T-helper 2 cell treated with Interferon-gamma antibody and Interleukin-4, amounts not matched to agents 5 μg/mL and 100 μg/mL, for 36 hours (primary cell): ENCODE measurements around the gene DPH2.

ENCODE experiments used
- DNase-seq: peaks from one replicate; pipeline ENCODE4 v3.0.0; 2021; ENCODE audit warnings: low spot score
- H3K27ac Mint-ChIP-seq: one replicate; pipeline ENCODE4 v1.8.0; 2021; ENCODE audit warnings: mild to moderate bottlenecking, mixed read lengths
- H3K27me3 Mint-ChIP-seq: one replicate; pipeline ENCODE4 v1.8.0; 2021; ENCODE audit warnings: low read depth, mixed read lengths
- H3K36me3 Mint-ChIP-seq: one replicate; pipeline ENCODE4 v1.8.0; 2021; ENCODE audit warnings: low read depth, mixed read lengths
- H3K4me1 Mint-ChIP-seq: one replicate; pipeline ENCODE4 v1.8.0; 2021; ENCODE audit warnings: low read depth, mixed read lengths
- H3K4me3 Mint-ChIP-seq: one replicate; pipeline ENCODE4 v1.8.0; 2022; ENCODE audit warnings: mild to moderate bottlenecking, moderate library complexity, mixed read lengths
- H3K9me3 Mint-ChIP-seq: one replicate; pipeline ENCODE4 v1.8.0; 2021; ENCODE audit warnings: mixed read lengths

DPH2 gene

GRCh38 chr1:43969746-43970466, at the start of gene DPH2:
Gene DPH2, plus strand, starts transcription at chr1:43970010. Its CDS starts 166 bp downstream, at chr1:43970176.
- Mint-ChIP-seq H3K4me1 (peaks cover 24% of the 10 kb centered on the region), H3K36me3 (peaks cover 20% of the 10 kb centered on the region), H3K27ac (peak within 1 kb of the TSS; percentile 86), H3K27me3 (no peaks in the 10 kb centered on the region), H3K9me3 (no peaks in the 10 kb centered on the region), H3K4me3 (peak within 1 kb of the TSS; percentile 98)
- DNase-seq: peak; percentile 89

- H3K9me3 Mint-ChIP-seq: no peaks in the 10 kb centered on the region
- no peak overlapping the region for H3K27ac Mint-ChIP-seq
- no peak for DNase-seq
- H3K4me3 Mint-ChIP-seq: no peak overlapping the region
- peaks cover 5% of the 10 kb centered on the region for H3K4me1 Mint-ChIP-seq
- no peaks in the 10 kb centered on the region for H3K36me3 Mint-ChIP-seq
- no peaks in the 10 kb centered on the region for H3K27me3 Mint-ChIP-seq
These were observed 48.8 kb upstream of the DPH2 start for GRCh38 chr1:43921022-43921421.

- no peak overlapping the region for H3K4me3 Mint-ChIP-seq
- H3K9me3 Mint-ChIP-seq: no peaks in the 10 kb centered on the region
- no peak overlapping the region for H3K27ac Mint-ChIP-seq
- H3K4me1 Mint-ChIP-seq: peaks cover 2% of the 10 kb centered on the region
- no peaks in the 10 kb centered on the region for H3K27me3 Mint-ChIP-seq
- DNase-seq: no peak
- H3K36me3 Mint-ChIP-seq: no peaks in the 10 kb centered on the region
These were observed 45.3 kb upstream of the DPH2 start for GRCh38 chr1:43924516-43924915.

- no peak overlapping the region for H3K4me3 Mint-ChIP-seq
- H3K9me3 Mint-ChIP-seq: no peaks in the 10 kb centered on the region
- H3K4me1 Mint-ChIP-seq: no peaks in the 10 kb centered on the region
- no peak overlapping the region for H3K27ac Mint-ChIP-seq
- H3K27me3 Mint-ChIP-seq: no peaks in the 10 kb centered on the region
- DNase-seq: no peak
- no peaks in the 10 kb centered on the region for H3K36me3 Mint-ChIP-seq
These were observed 44.0 kb upstream of the DPH2 start for GRCh38 chr1:43925846-43926245.

GRCh38 chr1:43930168-43930948, 39.5 kb upstream of the DPH2 start:
- H3K9me3 Mint-ChIP-seq: no peaks in the 10 kb centered on the region
- no peaks in the 10 kb centered on the region for H3K36me3 Mint-ChIP-seq
- H3K27ac Mint-ChIP-seq: no peak overlapping the region
- peaks cover 7% of the 10 kb centered on the region for H3K27me3 Mint-ChIP-seq
- peaks cover 6% of the 10 kb centered on the region for H3K4me1 Mint-ChIP-seq
- no peak overlapping the region for H3K4me3 Mint-ChIP-seq
- DNase-seq: no peak

- Mint-ChIP-seq H3K27ac (no peak overlapping the region), H3K27me3 (peaks cover 10% of the 10 kb centered on the region), H3K9me3 (no peaks in the 10 kb centered on the region), H3K36me3 (no peaks in the 10 kb centered on the region), H3K4me3 (no peak overlapping the region), H3K4me1 (peaks cover 6% of the 10 kb centered on the region)
- no peak for DNase-seq
These were observed 38.9 kb upstream of the DPH2 start for GRCh38 chr1:43930949-43931275.

- peaks cover 12% of the 10 kb centered on the region for H3K27me3 Mint-ChIP-seq
- no peak for DNase-seq
- H3K4me1 Mint-ChIP-seq: peaks cover 6% of the 10 kb centered on the region
- H3K36me3 Mint-ChIP-seq: no peaks in the 10 kb centered on the region
- H3K4me3 Mint-ChIP-seq: no peak overlapping the region
- no peak overlapping the region for H3K27ac Mint-ChIP-seq
- no peaks in the 10 kb centered on the region for H3K9me3 Mint-ChIP-seq
These were observed 37.8 kb upstream of the DPH2 start for GRCh38 chr1:43931711-43932660.

GRCh38 chr1:43932786-43933385, 36.9 kb upstream of the DPH2 start:
- H3K27ac Mint-ChIP-seq: no peak overlapping the region
- H3K4me3 Mint-ChIP-seq: no peak overlapping the region
- no peaks in the 10 kb centered on the region for H3K36me3 Mint-ChIP-seq
- H3K4me1 Mint-ChIP-seq: peaks cover 6% of the 10 kb centered on the region
- no peak for DNase-seq
- H3K27me3 Mint-ChIP-seq: peaks cover 12% of the 10 kb centered on the region
- H3K9me3 Mint-ChIP-seq: no peaks in the 10 kb centered on the region

GRCh38 chr1:43933386-43934100, 36.3 kb upstream of the DPH2 start, which contains the start of gene ARTN:
Gene ARTN, plus strand, starts transcription at chr1:43933801. Its CDS starts 1,856 bp downstream, at chr1:43935657.
- no peaks in the 10 kb centered on the region for H3K36me3 Mint-ChIP-seq
- peaks cover 6% of the 10 kb centered on the region for H3K4me1 Mint-ChIP-seq
- peaks cover 12% of the 10 kb centered on the region for H3K27me3 Mint-ChIP-seq
- DNase-seq: no peak
- H3K4me3 Mint-ChIP-seq: no peak within 1 kb of the TSS
- H3K27ac Mint-ChIP-seq: peak within 1 kb of the TSS; percentile 26
- no peaks in the 10 kb centered on the region for H3K9me3 Mint-ChIP-seq

GRCh38 chr1:43934101-43934985, 35.5 kb upstream of the DPH2 start:
- no peak overlapping the region for H3K4me3 Mint-ChIP-seq
- H3K27ac Mint-ChIP-seq: peak overlapping the region; percentile 26
- peaks cover 12% of the 10 kb centered on the region for H3K27me3 Mint-ChIP-seq
- no peaks in the 10 kb centered on the region for H3K9me3 Mint-ChIP-seq
- DNase-seq: peak; percentile 41
- H3K36me3 Mint-ChIP-seq: no peaks in the 10 kb centered on the region
- H3K4me1 Mint-ChIP-seq: peaks cover 6% of the 10 kb centered on the region

- no peak overlapping the region for H3K4me3 Mint-ChIP-seq
- no peak overlapping the region for H3K27ac Mint-ChIP-seq
- peaks cover 8% of the 10 kb centered on the region for H3K4me1 Mint-ChIP-seq
These were observed 34.9 kb upstream of the DPH2 start for GRCh38 chr1:43934986-43935324.

GRCh38 chr1:43935711-43936427, 33.9 kb upstream of the DPH2 start:
- H3K9me3 Mint-ChIP-seq: no peaks in the 10 kb centered on the region

More at GRCh38 chr1:43934986-43935324, 34.9 kb upstream of the DPH2 start:
- Mint-ChIP-seq H3K36me3 (no peaks in the 10 kb centered on the region), H3K9me3 (no peaks in the 10 kb centered on the region), H3K27me3 (peaks cover 12% of the 10 kb centered on the region)
- no peak for DNase-seq

More at GRCh38 chr1:43935711-43936427, 33.9 kb upstream of the DPH2 start:
- peak overlapping the region; percentile 1 for H3K4me3 Mint-ChIP-seq
- no peaks in the 10 kb centered on the region for H3K36me3 Mint-ChIP-seq
- peaks cover 8% of the 10 kb centered on the region for H3K4me1 Mint-ChIP-seq
- DNase-seq: no peak
- no peak overlapping the region for H3K27ac Mint-ChIP-seq
- H3K27me3 Mint-ChIP-seq: peaks cover 12% of the 10 kb centered on the region
